NB4 (cell line): Measurements from ENCODE around the gene IRF5.

Experiments
- POLR2A ChIP-seq: IDR thresholded peaks from 2 replicates; pipeline ENCODE4 v1.6.1; 2011; ENCODE audit warnings: mild to moderate bottlenecking; ENCODE audit not compliant: insufficient read length; ENCODE audit errors: extremely low read depth
- TF ChIP-seq, protein P1 (sequence below): IDR thresholded peaks from 2 replicates; pipeline ENCODE4 v1.6.1; 2011; ENCODE audit warnings: low read depth, low read length

DNA sequence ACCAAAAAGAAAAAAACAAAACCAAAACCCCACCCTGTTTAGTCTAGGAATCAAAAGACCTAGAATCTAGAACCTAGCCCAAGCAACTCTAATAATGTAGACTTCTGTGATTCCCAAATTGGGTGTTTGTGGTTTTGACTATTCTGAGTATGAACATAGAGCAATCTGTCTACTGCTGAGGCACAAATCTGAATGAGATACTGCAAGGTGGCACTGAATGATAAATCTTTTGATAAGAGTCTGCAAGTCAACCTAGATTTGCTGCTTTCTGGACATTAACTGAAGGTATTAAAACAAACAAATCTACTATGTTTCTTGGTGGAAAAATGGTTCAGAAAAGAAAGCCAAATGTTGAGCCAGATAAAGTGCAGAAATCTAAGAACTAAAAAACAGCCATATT lies 50.6 kb downstream of the IRF5 start:
- TF ChIP-seq, protein P1, sequence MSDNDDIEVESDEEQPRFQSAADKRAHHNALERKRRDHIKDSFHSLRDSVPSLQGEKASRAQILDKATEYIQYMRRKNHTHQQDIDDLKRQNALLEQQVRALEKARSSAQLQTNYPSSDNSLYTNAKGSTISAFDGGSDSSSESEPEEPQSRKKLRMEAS, result no peak
- no peak for TF ChIP-seq POLR2A
